GM23248 (cell line): ENCODE data around the gene IFNAR2. TPM values are rescaled to one million over a fixed set of nuclear protein-coding genes. Genes with fewer than 3 reads are reported as not detected.

Source experiments
- DNase-seq: peaks from one replicate; pipeline ENCODE4 v3.0.0-alpha.2; 2015
- H2AFZ ChIP-seq: fragments of 200-600 bp; sonication (generic); 2 replicates; pipeline ENCODE4 v1.6.1; 2016; ENCODE audit warnings: antibody characterized with exemption
- H3F3A ChIP-seq: fragments of 200-600 bp; sonication (generic); 2 replicates; pipeline ENCODE4 v1.6.1; 2016; ENCODE audit warnings: mild to moderate bottlenecking, antibody characterized with exemption, mixed run types; ENCODE audit not compliant: insufficient read depth
- H3K27ac ChIP-seq: fragments of 200-600 bp; sonication (generic); 2 replicates; pipeline ENCODE4 v1.5.1; 2016; ENCODE audit warnings: mild to moderate bottlenecking
- H3K27me3 ChIP-seq: fragments of 200-600 bp; sonication (generic); replicated peaks from 2 replicates; pipeline ENCODE4 v1.6.1; 2016; ENCODE audit warnings: mild to moderate bottlenecking; ENCODE audit not compliant: insufficient read depth
- H3K36me3 ChIP-seq: fragments of 200-600 bp; sonication (generic); 2 replicates; pipeline ENCODE4 v1.6.1; 2016; ENCODE audit warnings: low read depth, mild to moderate bottlenecking
- H3K4me1 ChIP-seq: fragments of 200-600 bp; sonication (generic); 2 replicates; pipeline ENCODE4 v1.6.1; 2016; ENCODE audit warnings: mild to moderate bottlenecking; ENCODE audit not compliant: insufficient read depth
- H3K4me2 ChIP-seq: fragments of 200-600 bp; sonication (generic); one replicate; pipeline ENCODE4 v1.6.1; 2016; ENCODE audit warnings: mild to moderate bottlenecking; ENCODE audit not compliant: unreplicated experiment
- H3K4me3 ChIP-seq: fragments of 200-600 bp; sonication (generic); 2 replicates; pipeline ENCODE4 v1.5.1; 2016; ENCODE audit warnings: mild to moderate bottlenecking
- H3K79me2 ChIP-seq: fragments of 200-600 bp; sonication (generic); 2 replicates; pipeline ENCODE4 v1.6.1; 2016; ENCODE audit warnings: mild to moderate bottlenecking; ENCODE audit not compliant: insufficient read depth
- H3K9ac ChIP-seq: fragments of 200-600 bp; sonication (generic); 2 replicates; pipeline ENCODE4 v1.6.1; 2016; ENCODE audit warnings: mild to moderate bottlenecking
- H3K9me2 ChIP-seq: fragments of 200-600 bp; sonication (generic); 2 replicates; pipeline ENCODE4 v1.6.1; 2016; ENCODE audit warnings: mixed run types, mild to moderate bottlenecking, moderate library complexity; ENCODE audit not compliant: insufficient read depth
- H3K9me3 ChIP-seq: fragments of 200-600 bp; sonication (generic); one replicate; pipeline ENCODE4 v1.6.1; 2017; ENCODE audit warnings: low read depth
- H4K20me1 ChIP-seq: fragments of 200-600 bp; sonication (generic); 2 replicates; pipeline ENCODE4 v1.6.0; 2016; ENCODE audit not compliant: insufficient read depth
- EZH2 ChIP-seq: fragments of 200-600 bp; sonication (generic); IDR thresholded peaks from 2 replicates; pipeline ENCODE4 v1.6.1; 2018; ENCODE audit warnings: antibody characterized with exemption, mild to moderate bottlenecking; ENCODE audit not compliant: insufficient read depth, poor library complexity, severe bottlenecking
- EZH2phosphoT487 ChIP-seq: fragments of 200-600 bp; sonication (generic); IDR thresholded peaks from 2 replicates; pipeline ENCODE4 v1.6.1; 2018; ENCODE audit warnings: antibody characterized with exemption, moderate library complexity, mild to moderate bottlenecking, low read depth; ENCODE audit not compliant: insufficient read depth
- WGBS, 2 experiments: methylation state at CpG; one replicate each; pipeline ENCODE4 v1.1.6; 2015 to 2017; ENCODE audit warnings: low lambda C conversion rate in 2 of 2, low coverage in 1 of 2; ENCODE audit errors: missing lambda C conversion rate in 2 of 2; 5-methylcytosine and 5-hydroxymethylcytosine counted together
- in situ Hi-C: fragments of 300-500 bp; cut with MboI; formaldehyde crosslinking; loops from 2 replicates; pipeline ENCODE4 v1.15.0; 2020
- polyA plus RNA-seq: library from polyadenylated mRNA; unstranded; fragments of >200 nt; fragmentation: Nextera tagmentation; extraction: Ambion mirVana; gene quantifications from 2 replicates; pipeline ENCODE4 v1.2.1, GENCODE V29; 2016
- total RNA-seq: library from RNA; depleted of rRNA; stranded (reverse); fragments of >200 nt; shearing (Covaris generic); gene quantifications from 2 replicates; pipeline ENCODE4 v1.2.3, GENCODE V29; 2014

IFNAR2 gene
- total and polyA plus RNA-seq, 2 experiments from 2014 or later, result 4.0 to 21.8 TPM

GRCh38 chr21:33255404-33255803, 25.7 kb downstream of the IFNAR2 start:
- in situ Hi-C loops, result no loop called here
- H3K9me3 ChIP-seq, result no peaks in the 10 kb centered on the region
- H2AFZ ChIP-seq, result no peak overlapping the region
- H3K27me3 ChIP-seq, result no peaks in the 10 kb centered on the region
- H3K4me1 ChIP-seq, result peaks cover 10% of the 10 kb centered on the region
- H3K79me2 ChIP-seq, result no peaks in the 10 kb centered on the region
- H3K9ac ChIP-seq, result no peak overlapping the region
- no peaks in the 10 kb centered on the region for H3K9me2 ChIP-seq
- H4K20me1 ChIP-seq, result no peaks in the 10 kb centered on the region
- TF ChIP-seq EZH2 (no peak), EZH2phosphoT487 (no peak)
- H3F3A ChIP-seq, result peaks cover 14% of the 10 kb centered on the region
- 19 to 27% methylated on average over 1 of the region's 1 CpG for WGBS, 2 experiments
- no peak overlapping the region for H3K27ac ChIP-seq
- H3K36me3 ChIP-seq, result peaks cover 16% of the 10 kb centered on the region; the same call in 1 of the 2 replicates
- H3K4me3 ChIP-seq, result no peak overlapping the region
- no peak overlapping the region for H3K4me2 ChIP-seq
- no peak for DNase-seq

- H3F3A ChIP-seq, result peaks cover 14% of the 10 kb centered on the region
- 83 to 85% methylated on average over 6 of the region's 6 CpGs for WGBS, 2 experiments
- DNase-seq, result no peak
- H3K79me2 ChIP-seq, result no peaks in the 10 kb centered on the region
- no peak overlapping the region for H3K4me3 ChIP-seq
- H3K4me2 ChIP-seq, result no peak overlapping the region
- no peak for TF ChIP-seq EZH2
- no peak for TF ChIP-seq EZH2phosphoT487
- no peak overlapping the region for H3K27ac ChIP-seq
- H3K27me3 ChIP-seq, result no peaks in the 10 kb centered on the region
- in situ Hi-C loops, result no loop called here
- no peak overlapping the region for H3K9ac ChIP-seq
- H4K20me1 ChIP-seq, result no peaks in the 10 kb centered on the region
- H3K36me3 ChIP-seq, result peaks cover 16% of the 10 kb centered on the region; the same call in 1 of the 2 replicates
- H2AFZ ChIP-seq, result no peak overlapping the region
- H3K4me1 ChIP-seq, result peaks cover 10% of the 10 kb centered on the region
- H3K9me3 ChIP-seq, result no peaks in the 10 kb centered on the region
- no peaks in the 10 kb centered on the region for H3K9me2 ChIP-seq
These were observed 26.3 kb downstream of the IFNAR2 start for GRCh38 chr21:33256019-33256418.

- H3K4me1 ChIP-seq, result peaks cover 10% of the 10 kb centered on the region
- H3K9me3 ChIP-seq, result no peaks in the 10 kb centered on the region
- no peak overlapping the region for H3K27ac ChIP-seq
- TF ChIP-seq EZH2 (no peak), EZH2phosphoT487 (no peak)
- peaks cover 14% of the 10 kb centered on the region for H3F3A ChIP-seq
- no peak for DNase-seq
- 95 to 97% methylated on average over 18 of the region's 18 CpGs for WGBS, 2 experiments
- H2AFZ ChIP-seq, result no peak overlapping the region
- no peak overlapping the region for H3K9ac ChIP-seq
- no peak overlapping the region for H3K4me2 ChIP-seq
- H4K20me1 ChIP-seq, result no peaks in the 10 kb centered on the region
- no peaks in the 10 kb centered on the region for H3K79me2 ChIP-seq
- H3K36me3 ChIP-seq, result peaks cover 14% of the 10 kb centered on the region; the same call in 1 of the 2 replicates
- in situ Hi-C loops, result no loop called here
- no peaks in the 10 kb centered on the region for H3K27me3 ChIP-seq
- H3K4me3 ChIP-seq, result no peak overlapping the region
- H3K9me2 ChIP-seq, result no peaks in the 10 kb centered on the region
These were observed 27.5 kb downstream of the IFNAR2 start for GRCh38 chr21:33257094-33257803.

- H3K9me3 ChIP-seq, result no peaks in the 10 kb centered on the region
- 97 to 99% methylated on average over 9 of the region's 9 CpGs for WGBS, 2 experiments
- H3K9ac ChIP-seq, result no peak overlapping the region
- H4K20me1 ChIP-seq, result no peaks in the 10 kb centered on the region
- no peaks in the 10 kb centered on the region for H3K79me2 ChIP-seq
- no peak overlapping the region for H3K27ac ChIP-seq
- H2AFZ ChIP-seq, result no peak overlapping the region
- no peak overlapping the region for H3K4me2 ChIP-seq
- peaks cover 14% of the 10 kb centered on the region for H3F3A ChIP-seq
- H3K4me1 ChIP-seq, result peaks cover 10% of the 10 kb centered on the region
- DNase-seq, result no peak
- no peak overlapping the region for H3K4me3 ChIP-seq
- H3K36me3 ChIP-seq, result 0 out of 2 replicates have a peak, but pooled peaks cover 7% of the 10 kb centered on the region
- TF ChIP-seq EZH2phosphoT487 (no peak), EZH2 (no peak)
- in situ Hi-C loops, result no loop called here
- H3K27me3 ChIP-seq, result no peaks in the 10 kb centered on the region
- no peaks in the 10 kb centered on the region for H3K9me2 ChIP-seq
These were observed 28.7 kb downstream of the IFNAR2 start for GRCh38 chr21:33258475-33258874.
